CD4-positive, alpha-beta T cell (primary cell): ENCODE data around the gene ACBD6. TPM values are rescaled to one million over a fixed set of nuclear protein-coding genes. Genes with fewer than 3 reads are reported as not detected.

ENCODE experiments used
- ATAC-seq: fragments of 200-7000 bp; cut with Tn5 transposase; one replicate; pipeline ENCODE4 v1.10.0; 2022; ENCODE audit warnings: mild to moderate bottlenecking; ENCODE audit not compliant: poor library complexity
- CTCF ChIA-PET: fragments of 350-600 bp; sonication (Branson Sonifier 250); formaldehyde crosslinking; loops from one replicate; lab custom pipeline; 2021; ENCODE audit warnings: antibody characterized with exemption, inconsistent platforms; lab: Charles Lee
- POLR2A ChIA-PET: fragments of 350-600 bp; sonication (Branson Sonifier 250); formaldehyde crosslinking; loops from one replicate; lab custom pipeline; 2021; ENCODE audit warnings: antibody characterized with exemption, inconsistent platforms; lab: Charles Lee
- DNase-seq, 14 experiments: peaks; one replicate each; pipeline ENCODE4 v3.0.0-alpha.2; 2013 to 2020; ENCODE audit warnings: mixed read lengths in 2 of 14
- H3K27ac ChIP-seq, 2 donors: one replicate each; pipeline versions ENCODE4 v1.5.1 to v1.7.0; 2013; ENCODE audit warnings: low read length in 2 of 2, low read depth in 1 of 2, mild to moderate bottlenecking in 1 of 2
- H3K27me3 ChIP-seq, 2 experiments: 1 replicate in 1 of 2; 2 replicates in 1 of 2; pipeline versions ENCODE4 v1.6.1 to v1.7.0; 2013; ENCODE audit warnings: low read length in 2 of 2, control low read depth in 1 of 2, mild to moderate bottlenecking in 1 of 2, moderate library complexity in 1 of 2; ENCODE audit not compliant: insufficient read depth in 2 of 2, control insufficient read depth in 1 of 2
- H3K36me3 ChIP-seq: one replicate; pipeline ENCODE4 v1.6.1; 2013; ENCODE audit warnings: low read length, control low read depth; ENCODE audit not compliant: insufficient read depth
- H3K4me1 ChIP-seq: one replicate; pipeline ENCODE4 v1.6.1; 2013; ENCODE audit warnings: low read length, control low read depth; ENCODE audit not compliant: insufficient read depth
- H3K4me3 ChIP-seq: one replicate; pipeline ENCODE4 v1.5.1; 2013; ENCODE audit warnings: mild to moderate bottlenecking, low read length, moderate library complexity
- H3K9me3 ChIP-seq, 2 experiments: 1 replicate in 1 of 2; 2 replicates in 1 of 2; pipeline versions ENCODE4 v1.6.1 to v1.7.0; 2013; ENCODE audit warnings: low read length in 2 of 2, mild to moderate bottlenecking in 2 of 2, control low read depth in 1 of 2, moderate library complexity in 1 of 2; ENCODE audit not compliant: control insufficient read depth in 1 of 2, insufficient read depth in 1 of 2
- H3K27ac Mint-ChIP-seq: one replicate; pipeline ENCODE4 v1.8.0; 2020; ENCODE audit warnings: mixed read lengths
- H3K27me3 Mint-ChIP-seq: one replicate; pipeline ENCODE4 v1.8.0; 2021; ENCODE audit warnings: mixed read lengths
- H3K36me3 Mint-ChIP-seq: one replicate; pipeline ENCODE4 v1.8.0; 2021; ENCODE audit warnings: low read depth, mixed read lengths
- H3K4me1 Mint-ChIP-seq: one replicate; pipeline ENCODE4 v1.8.0; 2021; ENCODE audit warnings: low read depth, mixed read lengths
- H3K4me3 Mint-ChIP-seq: one replicate; pipeline ENCODE4 v1.8.0; 2020; ENCODE audit warnings: mild to moderate bottlenecking, mixed read lengths
- H3K9me3 Mint-ChIP-seq: one replicate; pipeline ENCODE4 v1.8.0; 2020; ENCODE audit warnings: mixed read lengths
- intact Hi-C, 2 experiments: fragments of 100-400 bp; cut with DNase I in 1 of 2; cut with micrococcal nuclease in 1 of 2; formaldehyde crosslinking; loops; one replicate each; pipeline versions ENCODE4 v1.15.1 to v1.9.0; 2023 to 2025; cut with DNase I, micrococcal nuclease
- total RNA-seq, 174 experiments: library from RNA in 2 of 174; stranded (reverse) in 2 of 174; gene quantifications; one replicate each; pipeline ENCODE4 v1.2.3 and lab custom pipeline; 2021 to 2026
- TF ChIP-seq, protein P1 (sequence below): fragments of 200-600 bp; IDR thresholded peaks from one replicate; pipeline ENCODE4 v1.8.0; 2022; ENCODE audit warnings: antibody characterized with exemption, mild to moderate bottlenecking

Gene ACBD6
- total RNA-seq, 2 experiments from 2014 or later: 28.2 to 28.8 TPM

- H3K4me1 ChIP-seq: no peaks in the 10 kb centered on the region
- ATAC-seq (no peak), DNase-seq (no peak)
- no peaks in the 10 kb centered on the region for H3K9me3 ChIP-seq
- Mint-ChIP-seq H3K4me3 (no peak overlapping the region), H3K27ac (no peak overlapping the region), H3K9me3 (no peaks in the 10 kb centered on the region), H3K36me3 (no peaks in the 10 kb centered on the region), H3K4me1 (no peaks in the 10 kb centered on the region), H3K27me3 (no peaks in the 10 kb centered on the region)
- H3K27me3 ChIP-seq: peaks cover 0 to 2% of the 10 kb centered on the region in 2 experiments
- no peak overlapping the region for H3K27ac ChIP-seq
- CTCF ChIA-PET: no interaction called here
- POLR2A ChIA-PET: no interaction called here
- intact Hi-C loops: no loop called here
- no peak overlapping the region for H3K4me3 ChIP-seq
- H3K36me3 ChIP-seq: no peaks in the 10 kb centered on the region
- TF ChIP-seq, protein P1, sequence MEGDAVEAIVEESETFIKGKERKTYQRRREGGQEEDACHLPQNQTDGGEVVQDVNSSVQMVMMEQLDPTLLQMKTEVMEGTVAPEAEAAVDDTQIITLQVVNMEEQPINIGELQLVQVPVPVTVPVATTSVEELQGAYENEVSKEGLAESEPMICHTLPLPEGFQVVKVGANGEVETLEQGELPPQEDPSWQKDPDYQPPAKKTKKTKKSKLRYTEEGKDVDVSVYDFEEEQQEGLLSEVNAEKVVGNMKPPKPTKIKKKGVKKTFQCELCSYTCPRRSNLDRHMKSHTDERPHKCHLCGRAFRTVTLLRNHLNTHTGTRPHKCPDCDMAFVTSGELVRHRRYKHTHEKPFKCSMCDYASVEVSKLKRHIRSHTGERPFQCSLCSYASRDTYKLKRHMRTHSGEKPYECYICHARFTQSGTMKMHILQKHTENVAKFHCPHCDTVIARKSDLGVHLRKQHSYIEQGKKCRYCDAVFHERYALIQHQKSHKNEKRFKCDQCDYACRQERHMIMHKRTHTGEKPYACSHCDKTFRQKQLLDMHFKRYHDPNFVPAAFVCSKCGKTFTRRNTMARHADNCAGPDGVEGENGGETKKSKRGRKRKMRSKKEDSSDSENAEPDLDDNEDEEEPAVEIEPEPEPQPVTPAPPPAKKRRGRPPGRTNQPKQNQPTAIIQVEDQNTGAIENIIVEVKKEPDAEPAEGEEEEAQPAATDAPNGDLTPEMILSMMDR: no peak
Measured at GRCh38 chr1:180540697-180541594, 38.6 kb upstream of the ACBD6 start.

DNA sequence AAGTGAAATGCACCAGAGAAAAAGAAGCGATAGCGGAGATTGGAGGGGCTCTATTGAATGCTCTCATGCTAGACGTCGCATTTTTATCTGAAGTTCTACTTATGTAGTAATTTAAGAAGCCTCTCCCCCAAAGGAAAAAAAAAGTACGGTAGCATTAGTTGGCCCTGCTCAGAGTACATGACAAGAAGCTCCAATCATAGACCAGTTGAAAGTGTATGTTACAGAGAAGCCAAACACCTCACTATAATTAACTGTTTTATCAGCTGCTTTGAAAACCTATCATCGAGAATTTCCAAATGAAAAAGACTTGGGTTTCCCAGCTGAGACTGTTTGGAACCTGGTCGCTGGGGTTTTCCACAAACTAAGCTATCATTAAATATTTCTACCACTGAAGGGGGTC lies 36.8 kb upstream of the ACBD6 start:
- Mint-ChIP-seq H3K4me3 (no peak overlapping the region), H3K27me3 (no peaks in the 10 kb centered on the region), H3K36me3 (no peaks in the 10 kb centered on the region), H3K4me1 (no peaks in the 10 kb centered on the region), H3K27ac (no peak overlapping the region), H3K9me3 (no peaks in the 10 kb centered on the region)
- ChIA-PET POLR2A (no interaction called here), CTCF (interaction anchor here (1.3 kb wide), 1 partner anchor 322 kb away, joined by 3 read pairs; no protein-coding TSS in a partner anchor)
- Histone ChIP-seq H3K9me3 (no peaks in the 10 kb centered on the region), H3K27ac (no peak overlapping the region), H3K4me1 (no peaks in the 10 kb centered on the region), H3K27me3 (peaks cover 0 to 2% of the 10 kb centered on the region in 2 experiments), H3K36me3 (no peaks in the 10 kb centered on the region), H3K4me3 (no peak overlapping the region)
- intact Hi-C loops: no loop called here
- TF ChIP-seq, protein P1: no peak
- DNase-seq (no peak), ATAC-seq (no peak)

- H3K9me3 Mint-ChIP-seq: no peaks in the 10 kb centered on the region
- ATAC-seq (no peak), DNase-seq (no peak)
- POLR2A ChIA-PET: no interaction called here
- CTCF ChIA-PET: interaction anchor here (1.3 kb wide), 1 partner anchor 21 kb away, joined by 3 read pairs; no protein-coding TSS in a partner anchor
- H3K36me3 Mint-ChIP-seq: no peaks in the 10 kb centered on the region
- Histone ChIP-seq H3K9me3 (no peaks in the 10 kb centered on the region), H3K27me3 (peaks cover 0 to 2% of the 10 kb centered on the region in 2 experiments), H3K4me3 (no peak overlapping the region), H3K36me3 (no peaks in the 10 kb centered on the region), H3K27ac (no peak overlapping the region), H3K4me1 (no peaks in the 10 kb centered on the region)
- no peak overlapping the region for H3K4me3 Mint-ChIP-seq
- no peaks in the 10 kb centered on the region for H3K27me3 Mint-ChIP-seq
- intact Hi-C loops: no loop called here
- TF ChIP-seq, protein P1: no peak
- no peaks in the 10 kb centered on the region for H3K4me1 Mint-ChIP-seq
- no peak overlapping the region for H3K27ac Mint-ChIP-seq
Measured at GRCh38 chr1:180536821-180537372, 34.5 kb upstream of the ACBD6 start.
